Dermis microvascular lymphatic vessel endothelial cell (primary cell): ENCODE results near the gene ADAMTS13. TPM values are rescaled to one million over a fixed set of nuclear protein-coding genes. Genes with fewer than 3 reads are reported as not detected.

Experiments
- DNase-seq, 2 donors: peaks; one replicate each; pipeline versions ENCODE4 v3.0.0 to v3.0.0-alpha.2; 2010; ENCODE audit warnings: low read depth in 2 of 2
- total RNA-seq: library from RNA; depleted of rRNA; stranded (reverse); fragments of >200 nt; gene quantifications from 2 replicates; pipeline ENCODE4 v1.2.1, GENCODE V29; 2014

Gene ADAMTS13
- total RNA-seq, 1 donor from 2014 or later: 0.39 TPM

DNA sequence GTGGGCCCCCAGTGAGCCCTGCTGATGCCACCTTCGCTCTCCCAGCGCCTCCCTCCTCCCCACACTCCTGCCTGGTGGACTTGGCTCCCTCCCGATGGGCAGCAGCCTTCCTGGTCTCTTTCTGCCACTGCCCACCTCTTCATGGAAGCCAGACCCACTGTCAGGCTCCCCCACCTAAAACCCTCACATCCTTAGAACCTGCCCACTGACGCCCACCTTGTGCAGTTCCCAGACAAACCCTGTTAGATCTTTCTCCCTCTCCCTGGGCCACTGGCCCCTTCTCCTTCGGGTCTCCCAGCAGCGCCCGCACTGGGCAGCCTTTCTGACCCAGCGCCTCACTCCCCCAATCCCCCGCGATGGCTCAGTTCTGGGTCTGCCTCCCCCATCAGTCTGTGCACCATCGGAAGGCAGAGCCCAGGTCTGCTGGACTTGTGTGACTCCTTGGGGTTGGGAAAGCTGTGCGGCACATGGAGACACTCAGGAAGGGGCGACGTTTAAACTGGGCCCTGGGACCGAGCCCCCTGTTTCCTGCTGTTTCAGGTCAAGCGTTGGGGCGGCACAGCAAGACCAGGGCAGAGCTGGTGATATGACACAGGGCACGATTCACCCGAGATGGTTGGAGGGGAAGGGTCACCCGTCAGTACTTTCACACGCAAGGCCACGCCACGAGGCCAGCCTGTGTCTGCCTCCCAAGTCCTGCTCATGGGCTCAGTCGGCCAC, 85.2 kb downstream of the ADAMTS13 start:
- DNase-seq: no peak

DNA sequence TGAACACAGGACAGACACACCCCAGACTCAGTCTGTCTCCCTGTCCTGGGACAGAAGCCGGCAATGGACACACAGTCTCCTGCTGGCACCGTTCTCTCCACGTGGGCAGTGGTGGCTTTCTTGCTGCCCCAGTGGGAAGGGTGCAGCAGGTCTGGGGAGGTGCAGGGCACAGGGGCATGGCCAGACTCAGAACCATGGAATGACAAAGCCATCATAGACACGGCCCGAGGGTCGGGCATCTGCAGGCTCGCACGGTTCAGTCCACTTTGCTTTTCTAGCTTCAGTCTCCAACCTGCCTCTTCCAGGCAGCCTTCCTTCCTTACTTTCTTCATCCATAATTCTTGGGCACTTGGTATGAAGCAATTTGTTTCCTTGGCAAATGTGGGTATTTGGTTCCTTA, 85.9 kb downstream of the ADAMTS13 start:
- DNase-seq: no peak

Other genes starting within 250 kb of the ADAMTS13 start
- gene OBP2B, start 213.1 kb upstream of the ADAMTS13 start, total RNA-seq: not detected in 2 replicates
- gene ABO, start 147.2 kb upstream of the ADAMTS13 start, total RNA-seq: 0.39 and 0.63 TPM in 2 replicates
- gene SURF6, start 86.2 kb upstream of the ADAMTS13 start, total RNA-seq: 5.3 and 7.3 TPM in 2 replicates
- gene MED22, start 74.2 kb upstream of the ADAMTS13 start, total RNA-seq: 10.3 and 19.1 TPM in 2 replicates
- 1,768 and 1,981 TPM in 2 replicates for gene RPL7A, start 74.1 kb upstream of the ADAMTS13 start, total RNA-seq
- gene SURF1, start 65.9 kb upstream of the ADAMTS13 start, total RNA-seq: 19.7 and 21.6 TPM in 2 replicates
- gene SURF2, start 65.8 kb upstream of the ADAMTS13 start, total RNA-seq: 9.6 and 15.3 TPM in 2 replicates
- gene SURF4, start 46.3 kb upstream of the ADAMTS13 start, total RNA-seq: 270 and 365 TPM in 2 replicates
- gene STKLD1, start 46.0 kb upstream of the ADAMTS13 start, total RNA-seq: 0.26 and 0.38 TPM in 2 replicates
- 12.1 and 13.3 TPM in 2 replicates for gene REXO4, start 4.4 kb upstream of the ADAMTS13 start, total RNA-seq
- 6.5 and 15.2 TPM in 2 replicates for gene CACFD1, start 37.6 kb downstream of the ADAMTS13 start, total RNA-seq
- 19.7 and 24.4 TPM in 2 replicates for gene SLC2A6, start 56.7 kb downstream of the ADAMTS13 start, total RNA-seq
- not detected in 2 replicates for gene MYMK, start 102.6 kb downstream of the ADAMTS13 start, total RNA-seq
- under 0.01 TPM in 2 replicates for gene ADAMTSL2, start 112.3 kb downstream of the ADAMTS13 start, total RNA-seq
- gene FAM163B, start 187.0 kb downstream of the ADAMTS13 start, total RNA-seq: not detected in 2 replicates
- gene DBH, start 214.0 kb downstream of the ADAMTS13 start, total RNA-seq: not detected in 2 replicates